ENCODE data around the gene NR6A1. TPM values are rescaled to one million over a fixed set of nuclear protein-coding genes. Genes with fewer than 3 reads are reported as not detected.

The NR6A1 gene
- total RNA-seq, 2 experiments from 2014 or later: 0.28 to 0.76 TPM

DNA sequence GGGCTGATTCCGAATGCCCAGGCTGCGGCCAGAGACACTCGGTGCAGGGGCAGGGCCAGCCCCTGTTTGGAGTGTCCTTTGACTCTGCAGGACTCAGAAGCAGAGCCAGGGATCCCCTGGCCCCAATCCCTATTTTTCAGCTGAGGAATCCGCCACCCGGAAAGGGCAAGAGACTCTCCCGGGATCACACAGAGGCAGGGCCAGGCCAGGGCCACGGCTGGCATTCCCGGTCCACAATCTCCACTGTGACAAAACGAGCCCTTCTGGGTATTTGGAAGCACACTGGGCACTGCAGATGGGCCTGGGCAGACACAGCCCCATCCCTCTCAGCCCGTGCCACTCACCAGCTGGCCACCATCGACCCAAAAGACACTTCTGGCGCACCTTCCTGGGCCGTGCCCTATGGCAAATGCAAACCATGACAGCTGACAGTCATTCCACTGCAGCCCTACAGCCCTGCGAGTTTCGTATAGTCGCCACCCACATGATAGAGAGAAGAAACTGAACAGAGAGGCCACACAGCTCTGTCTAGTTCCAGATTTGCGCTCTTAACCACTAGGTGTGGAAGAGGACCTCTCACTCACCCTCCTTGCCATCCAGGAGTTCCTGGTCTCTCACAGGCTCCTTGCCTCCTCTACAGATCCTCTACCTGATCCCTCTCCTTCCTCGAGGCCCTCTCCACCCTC lies 277.2 kb downstream of the NR6A1 start:
- CTCF ChIA-PET: no interaction called here
- no peak for DNase-seq
- no peak overlapping the region for H3K27ac Mint-ChIP-seq

DNA sequence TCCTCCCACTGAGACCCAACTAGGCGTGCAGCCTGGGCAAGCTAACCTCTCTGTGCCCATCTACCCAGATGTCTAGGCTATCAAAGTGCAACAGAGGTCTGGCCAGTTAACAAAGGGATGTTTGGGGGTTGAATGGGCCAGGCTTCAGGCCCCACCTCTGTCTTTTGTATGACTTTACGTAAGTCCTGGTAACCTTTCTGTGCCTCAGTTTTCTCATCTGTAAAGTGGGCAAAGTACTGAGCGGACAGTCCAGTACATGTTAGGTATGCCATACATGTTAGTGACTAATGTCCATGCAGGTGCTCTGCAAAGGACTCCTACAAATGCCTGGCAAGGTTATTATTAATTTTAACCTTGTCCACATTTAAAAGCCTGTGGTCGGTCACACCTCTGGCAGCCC lies 277.9 kb downstream of the NR6A1 start:
- Mint-ChIP-seq H3K9me3 (no peaks in the 10 kb centered on the region), H3K4me3 (no peak overlapping the region), H3K36me3 (ENCODE audit: low read depth) (no peaks in the 10 kb centered on the region), H3K4me1 (peaks cover 5% of the 10 kb centered on the region), H3K27me3 (peaks cover 3% of the 10 kb centered on the region), H3K27ac (no peak overlapping the region)
- POLR2A ChIA-PET: no interaction called here
- CTCF ChIA-PET: no interaction called here
- no peak for DNase-seq

More for the DNA sequence above, 277.2 kb downstream of the NR6A1 start:
- H3K27me3 Mint-ChIP-seq: peaks cover 3% of the 10 kb centered on the region
- POLR2A ChIA-PET: no interaction called here
- peaks cover 5% of the 10 kb centered on the region for H3K4me1 Mint-ChIP-seq
- no peaks in the 10 kb centered on the region for H3K9me3 Mint-ChIP-seq
- H3K36me3 Mint-ChIP-seq (ENCODE audit: low read depth): no peaks in the 10 kb centered on the region
- H3K4me3 Mint-ChIP-seq: no peak overlapping the region

- POLR2A ChIA-PET: no interaction called here
- CTCF ChIA-PET: no interaction called here
- peaks cover 5% of the 10 kb centered on the region for H3K4me1 Mint-ChIP-seq
- H3K36me3 Mint-ChIP-seq (ENCODE audit: low read depth): no peaks in the 10 kb centered on the region
- H3K27ac Mint-ChIP-seq: no peak overlapping the region
- DNase-seq: no peak
- no peak overlapping the region for H3K4me3 Mint-ChIP-seq
- no peaks in the 10 kb centered on the region for H3K9me3 Mint-ChIP-seq
- H3K27me3 Mint-ChIP-seq: peaks cover 3% of the 10 kb centered on the region
Measured at GRCh38 chr9:124492818-124493217, 278.3 kb downstream of the NR6A1 start.

- no peaks in the 10 kb centered on the region for H3K9me3 Mint-ChIP-seq
- H3K36me3 Mint-ChIP-seq (ENCODE audit: low read depth): no peaks in the 10 kb centered on the region
- DNase-seq: no peak
- peaks cover 3% of the 10 kb centered on the region for H3K27me3 Mint-ChIP-seq
- no peak overlapping the region for H3K27ac Mint-ChIP-seq
- peaks cover 5% of the 10 kb centered on the region for H3K4me1 Mint-ChIP-seq
- ChIA-PET CTCF (no interaction called here), POLR2A (no interaction called here)
- H3K4me3 Mint-ChIP-seq: no peak overlapping the region
Measured at GRCh38 chr9:124491049-124491975, 279.8 kb downstream of the NR6A1 start.

DNA sequence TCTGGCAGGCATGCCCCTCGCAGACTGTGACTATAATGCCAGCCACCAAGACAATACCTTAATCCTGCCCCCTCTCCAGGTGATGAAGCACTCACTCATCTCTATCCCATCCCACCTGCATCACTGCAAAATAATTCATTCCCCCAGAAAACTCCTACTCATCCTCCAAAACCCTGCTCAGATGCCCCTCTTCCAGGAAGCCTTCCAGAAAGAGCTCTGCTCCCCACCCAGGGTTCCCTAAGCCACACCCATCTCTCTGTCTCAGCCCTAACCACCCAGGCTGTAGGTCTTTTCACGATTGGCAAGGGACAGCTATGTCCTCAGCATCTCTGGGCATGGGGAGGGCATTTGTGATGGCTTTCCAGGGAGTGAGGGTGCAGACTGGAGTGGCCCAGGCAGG lies 281.1 kb downstream of the NR6A1 start:
- no peak for DNase-seq
- Mint-ChIP-seq H3K27me3 (peaks cover 3% of the 10 kb centered on the region), H3K27ac (no peak overlapping the region), H3K9me3 (no peaks in the 10 kb centered on the region), H3K4me1 (no peaks in the 10 kb centered on the region), H3K4me3 (no peak overlapping the region), H3K36me3 (ENCODE audit: low read depth) (no peaks in the 10 kb centered on the region)
- ChIA-PET POLR2A (no interaction called here), CTCF (interaction anchor here (0.6 kb wide), 1 partner anchor 19 kb away, joined by 4 read pairs; no protein-coding TSS in a partner anchor)

GRCh38 chr9:124489222-124489621 lies 281.9 kb downstream of the NR6A1 start:
- no peak for DNase-seq
- H3K4me1 Mint-ChIP-seq: no peaks in the 10 kb centered on the region
- no peak overlapping the region for H3K4me3 Mint-ChIP-seq
- H3K27ac Mint-ChIP-seq: no peak overlapping the region
- no peaks in the 10 kb centered on the region for H3K9me3 Mint-ChIP-seq
- ChIA-PET POLR2A (no interaction called here), CTCF (no interaction called here)
- H3K27me3 Mint-ChIP-seq: peaks cover 3% of the 10 kb centered on the region
- H3K36me3 Mint-ChIP-seq (ENCODE audit: low read depth): no peaks in the 10 kb centered on the region

GRCh38 chr9:124488641-124489210 lies 282.4 kb downstream of the NR6A1 start:
- H3K4me3 Mint-ChIP-seq: no peak overlapping the region
- H3K36me3 Mint-ChIP-seq (ENCODE audit: low read depth): no peaks in the 10 kb centered on the region
- H3K27ac Mint-ChIP-seq: no peak overlapping the region
- no peak for DNase-seq
- H3K4me1 Mint-ChIP-seq: no peaks in the 10 kb centered on the region
- H3K27me3 Mint-ChIP-seq: peaks cover 3% of the 10 kb centered on the region
- no peaks in the 10 kb centered on the region for H3K9me3 Mint-ChIP-seq
- POLR2A ChIA-PET: no interaction called here
- CTCF ChIA-PET: no interaction called here

DNA sequence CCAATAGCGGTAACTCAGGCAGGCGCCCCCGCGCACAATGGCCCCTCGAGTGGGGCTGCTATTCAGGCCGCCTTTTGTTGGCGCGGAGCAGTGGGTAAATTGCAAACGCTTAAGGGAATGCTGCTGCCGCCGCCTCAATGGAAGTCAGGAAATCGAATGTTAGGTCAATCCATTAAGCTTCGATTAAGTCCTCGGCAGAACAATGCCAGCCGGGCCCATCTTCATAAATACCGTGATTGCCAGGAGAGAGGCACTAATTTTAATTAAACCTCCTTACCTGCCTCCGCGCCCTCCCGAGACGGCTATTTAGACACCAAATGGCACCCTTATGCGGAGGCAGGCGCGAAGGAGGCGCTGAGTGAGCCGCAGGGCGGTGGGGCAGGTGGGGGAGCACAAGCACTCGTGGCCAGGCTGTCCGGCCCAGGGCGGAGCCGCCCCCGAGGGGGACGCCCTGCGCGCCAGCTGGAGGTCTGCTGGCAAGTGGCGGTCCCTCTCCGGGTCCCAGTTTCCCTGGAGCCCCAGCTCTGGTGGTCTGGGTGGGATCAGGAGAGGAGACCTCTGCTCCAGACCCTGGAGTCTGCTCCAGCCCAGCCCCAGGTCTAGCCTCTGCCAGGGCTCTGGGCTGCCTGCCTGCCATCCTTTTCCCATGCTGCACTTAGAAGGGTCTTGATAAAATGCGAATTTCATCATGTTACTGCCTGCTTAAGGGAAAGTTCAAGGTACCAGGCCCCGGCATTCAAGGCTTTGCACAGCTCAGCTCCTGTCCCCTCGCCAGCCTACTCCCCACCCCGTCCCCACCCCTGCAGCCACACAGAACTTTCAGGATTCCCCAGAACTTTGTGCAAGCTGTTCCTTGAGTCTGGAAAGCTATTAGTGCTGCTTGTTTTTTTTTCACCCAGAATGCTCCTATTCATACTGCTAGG lies 283.6 kb downstream of the NR6A1 start:
- CTCF ChIA-PET: no interaction called here
- Mint-ChIP-seq H3K27ac (no peak overlapping the region), H3K4me1 (no peaks in the 10 kb centered on the region), H3K36me3 (ENCODE audit: low read depth) (no peaks in the 10 kb centered on the region), H3K27me3 (peaks cover 3% of the 10 kb centered on the region), H3K9me3 (no peaks in the 10 kb centered on the region), H3K4me3 (no peak overlapping the region)
- no peak for DNase-seq
- POLR2A ChIA-PET: no interaction called here

DNA sequence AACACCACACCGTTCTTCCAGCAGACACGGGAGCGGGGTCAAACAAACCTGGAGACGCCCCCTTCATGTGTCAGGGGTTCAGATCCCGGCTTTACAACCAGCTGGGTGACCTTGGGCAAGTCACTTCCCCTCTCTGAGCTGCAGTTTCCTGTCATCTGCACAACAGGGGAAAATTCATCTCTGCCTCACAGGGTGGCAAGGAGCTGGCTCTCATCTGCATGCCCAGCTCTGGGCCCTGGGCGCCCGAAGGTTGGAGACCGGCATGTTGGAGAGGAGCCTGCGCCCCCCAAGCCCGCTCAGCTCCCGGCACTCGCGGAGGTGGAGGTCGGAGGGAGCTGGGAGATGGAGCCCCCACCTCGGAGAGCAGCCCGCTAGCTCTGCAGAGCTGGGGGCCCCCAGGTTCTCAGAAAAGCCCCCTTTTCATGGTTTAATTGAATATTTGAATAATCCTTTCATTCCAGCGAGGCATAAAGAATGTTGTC lies 284.3 kb downstream of the NR6A1 start:
- Mint-ChIP-seq H3K9me3 (no peaks in the 10 kb centered on the region), H3K27me3 (peaks cover 3% of the 10 kb centered on the region)
- POLR2A ChIA-PET: no interaction called here

GRCh38 chr9:124485936-124486335 lies 285.2 kb downstream of the NR6A1 start:
- Mint-ChIP-seq H3K27me3 (peaks cover 3% of the 10 kb centered on the region), H3K9me3 (no peaks in the 10 kb centered on the region), H3K4me3 (no peak overlapping the region), H3K36me3 (ENCODE audit: low read depth) (no peaks in the 10 kb centered on the region), H3K27ac (no peak overlapping the region), H3K4me1 (no peaks in the 10 kb centered on the region)
- CTCF ChIA-PET: no interaction called here
- POLR2A ChIA-PET: no interaction called here
- DNase-seq: no peak

More for the DNA sequence above, 284.3 kb downstream of the NR6A1 start:
- H3K27ac Mint-ChIP-seq: no peak overlapping the region
- no peak for DNase-seq
- no peaks in the 10 kb centered on the region for H3K36me3 Mint-ChIP-seq (ENCODE audit: low read depth)
- CTCF ChIA-PET: no interaction called here
- H3K4me3 Mint-ChIP-seq: no peak overlapping the region
- no peaks in the 10 kb centered on the region for H3K4me1 Mint-ChIP-seq

- no peak overlapping the region for H3K27ac Mint-ChIP-seq
- DNase-seq: no peak
- peaks cover 3% of the 10 kb centered on the region for H3K27me3 Mint-ChIP-seq
- no peaks in the 10 kb centered on the region for H3K36me3 Mint-ChIP-seq (ENCODE audit: low read depth)
- H3K9me3 Mint-ChIP-seq: no peaks in the 10 kb centered on the region
- ChIA-PET POLR2A (no interaction called here), CTCF (no interaction called here)
- no peak overlapping the region for H3K4me3 Mint-ChIP-seq
- no peaks in the 10 kb centered on the region for H3K4me1 Mint-ChIP-seq
Measured at GRCh38 chr9:124485201-124485600, 285.9 kb downstream of the NR6A1 start.

- Mint-ChIP-seq H3K27ac (no peak overlapping the region), H3K36me3 (ENCODE audit: low read depth) (no peaks in the 10 kb centered on the region), H3K4me1 (no peaks in the 10 kb centered on the region), H3K4me3 (no peak overlapping the region), H3K27me3 (peaks cover 3% of the 10 kb centered on the region), H3K9me3 (no peaks in the 10 kb centered on the region)
- ChIA-PET CTCF (no interaction called here), POLR2A (no interaction called here)
- no peak for DNase-seq
Measured at GRCh38 chr9:124483481-124483880, 287.6 kb downstream of the NR6A1 start.

All from activated CD4-positive, alpha-beta memory T cell treated with anti-CD3 and anti-CD28 coated beads, Interleukin-2, amount 10 ng/mL, durations not matched to agents 7 days and 5 days (primary cell).